Activated T-cell treated with anti-CD3 and anti-CD28 coated beads for 4 hours (primary cell): ENCODE results near the gene ANXA3.

ENCODE experiments used
- DNase-seq: peaks from one replicate; pipeline ENCODE4 v3.0.0-alpha.2; 2020

Gene ANXA3

DNA sequence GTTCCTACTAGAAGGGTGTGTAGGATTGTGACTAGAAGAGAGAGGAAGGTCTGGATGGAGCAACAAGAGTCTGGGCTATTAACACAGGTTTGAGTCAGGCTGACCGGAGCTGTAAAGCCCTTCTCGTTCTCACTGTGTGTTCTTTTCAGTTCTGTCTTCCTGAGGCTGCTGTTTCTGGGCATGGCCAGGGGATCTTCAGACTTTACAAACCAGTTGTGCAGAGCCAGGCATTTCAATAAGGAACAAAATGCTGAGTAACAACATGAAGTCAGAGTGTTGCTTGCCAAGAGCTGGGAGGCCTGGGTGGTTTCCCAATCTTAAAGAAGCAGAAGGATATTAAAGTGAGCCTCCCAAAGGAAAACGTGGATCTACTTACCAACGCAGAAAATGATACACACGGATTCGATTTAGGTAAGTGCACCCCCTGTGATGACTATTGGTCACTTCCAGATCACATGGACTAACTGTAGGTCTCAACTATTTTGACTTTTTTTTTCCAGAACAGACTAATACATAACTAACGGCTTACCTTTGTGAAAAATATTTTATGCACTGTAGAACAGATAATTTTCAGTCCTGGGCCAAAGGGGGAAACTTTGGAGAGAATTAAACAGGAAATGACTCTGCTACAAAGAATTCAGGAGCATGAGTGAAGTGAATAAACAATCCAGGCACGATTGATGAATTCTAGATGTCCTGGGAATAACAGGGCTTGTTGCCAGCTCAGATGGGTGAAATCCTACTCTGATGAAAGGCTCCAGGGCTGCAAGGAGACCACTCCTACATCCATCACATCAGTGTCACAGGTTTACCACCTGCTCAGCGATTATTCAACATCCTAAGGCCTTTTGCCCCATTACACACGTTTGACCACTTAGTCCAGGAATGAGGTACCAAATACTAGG lies 94.5 kb downstream of the ANXA3 start:
- DNase-seq: no peak

DNA sequence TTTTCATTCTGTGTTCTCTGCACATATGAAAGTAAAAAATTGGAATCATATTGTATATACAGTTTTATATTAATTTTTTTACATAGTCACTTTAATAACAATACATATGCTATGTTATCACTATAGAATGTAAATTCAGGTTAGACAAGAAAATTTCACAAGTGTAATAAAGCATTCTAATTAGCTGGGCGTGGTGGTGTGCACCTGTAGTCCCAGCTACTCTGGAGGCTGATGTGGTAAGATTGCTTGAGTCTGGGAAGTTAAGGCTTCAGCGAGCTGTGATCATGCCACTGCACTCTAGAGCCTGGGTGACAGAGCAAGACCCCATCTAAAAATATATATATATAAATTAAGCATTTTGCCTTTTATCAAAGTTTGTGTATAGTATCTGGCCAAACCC lies 95.7 kb downstream of the ANXA3 start:
- no peak for DNase-seq

DNA sequence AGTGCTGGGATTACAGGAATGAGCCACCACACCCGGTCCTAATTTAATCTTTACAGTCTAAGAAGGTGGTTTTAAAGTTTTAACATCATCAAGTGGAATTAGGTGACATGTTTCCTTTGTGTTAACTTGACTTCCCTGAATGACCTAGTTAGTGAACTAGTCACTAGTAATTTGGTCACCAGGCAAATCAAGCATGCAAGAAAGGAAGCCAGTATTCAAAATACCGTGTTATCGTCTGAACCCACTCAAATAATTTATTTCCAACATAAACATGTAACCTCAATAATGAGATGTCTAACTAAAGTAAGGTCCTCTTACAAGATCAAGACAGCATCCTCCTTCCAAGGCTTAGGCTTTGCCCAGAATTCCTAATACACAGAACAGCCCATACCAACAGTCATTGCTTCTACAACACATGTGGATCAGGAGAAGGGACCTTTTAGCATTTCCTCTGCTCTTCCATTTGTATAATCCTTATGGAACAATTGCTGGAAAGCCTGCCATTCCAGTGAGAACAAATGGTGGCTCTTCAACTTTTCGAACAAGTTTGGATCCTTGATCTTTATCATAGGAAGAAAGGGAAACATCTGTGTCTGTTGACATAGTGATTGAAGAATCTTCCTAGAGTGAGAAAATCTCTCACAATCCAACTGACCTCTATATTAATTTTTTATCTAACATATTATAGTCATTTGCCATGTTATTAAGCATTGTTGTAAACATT lies 97.2 kb downstream of the ANXA3 start:
- no peak for DNase-seq

DNA sequence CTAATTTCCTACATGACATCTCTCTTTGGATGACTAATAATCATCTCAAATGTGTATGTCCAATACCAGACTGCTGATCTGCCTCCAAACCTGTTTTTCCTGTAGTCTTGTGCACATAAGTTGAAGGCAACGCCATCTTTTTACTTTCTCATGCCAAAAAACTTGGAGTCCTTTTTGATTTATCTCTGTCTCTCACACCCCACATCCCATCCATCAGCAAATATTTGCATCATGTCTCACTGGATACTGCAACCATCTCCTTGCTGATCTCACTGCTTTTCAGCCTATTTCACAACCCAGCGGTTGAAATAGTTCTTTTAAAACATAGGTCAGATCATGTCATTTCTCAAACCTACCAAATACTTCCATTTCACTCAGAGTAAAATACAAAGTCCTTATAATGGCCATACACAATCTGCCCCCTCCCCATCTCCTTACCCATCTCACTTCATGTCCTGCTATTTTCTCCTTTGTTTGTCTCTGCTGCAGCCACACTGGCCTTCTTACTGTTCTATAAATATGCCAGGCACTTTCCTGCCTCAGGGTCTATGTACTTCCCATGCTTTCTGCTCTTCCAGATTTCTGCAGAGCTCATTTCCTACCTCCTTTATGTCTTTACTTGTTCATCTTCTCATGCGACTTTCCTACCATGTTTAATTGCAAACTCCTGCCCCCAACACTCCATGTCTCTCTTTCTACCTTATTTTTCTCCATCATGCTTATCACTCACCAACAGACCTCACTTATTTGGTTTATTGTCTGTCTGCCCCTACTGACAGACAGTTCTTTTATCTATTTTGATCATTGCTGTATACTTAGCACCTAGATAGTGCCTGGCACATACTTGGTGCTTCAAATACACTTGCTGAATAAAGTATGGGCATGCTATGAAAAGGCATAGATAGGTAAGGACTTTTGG lies 98.8 kb downstream of the ANXA3 start:
- no peak for DNase-seq

DNA sequence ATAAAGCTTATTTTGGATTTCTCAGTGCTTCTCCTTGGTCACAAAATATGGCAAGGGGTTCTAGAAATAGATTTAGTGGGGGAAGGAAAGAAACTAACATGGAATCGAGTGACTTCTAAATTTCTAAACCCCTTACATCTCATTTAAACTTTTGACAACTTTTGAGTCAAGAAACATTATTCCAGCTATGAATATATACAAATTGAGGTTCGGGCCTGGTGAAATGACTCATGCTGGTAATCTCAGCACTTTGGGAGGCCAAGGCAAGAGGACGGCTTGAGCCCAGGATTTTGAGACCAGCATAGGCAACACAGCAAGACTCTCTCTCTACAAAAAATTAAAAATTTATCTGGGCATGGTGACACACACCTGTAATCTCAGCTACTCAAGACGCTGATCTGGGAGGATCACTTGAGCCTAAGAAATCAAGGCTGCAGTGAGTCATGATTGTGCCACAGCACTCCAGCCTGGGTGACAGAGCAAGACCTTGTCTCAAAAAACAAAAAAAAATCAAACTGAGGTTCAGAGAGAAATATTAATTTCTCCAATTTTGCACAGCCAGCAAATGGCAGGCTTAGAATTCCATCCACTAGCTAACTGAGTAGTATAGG lies 99.8 kb downstream of the ANXA3 start:
- no peak for DNase-seq

DNA sequence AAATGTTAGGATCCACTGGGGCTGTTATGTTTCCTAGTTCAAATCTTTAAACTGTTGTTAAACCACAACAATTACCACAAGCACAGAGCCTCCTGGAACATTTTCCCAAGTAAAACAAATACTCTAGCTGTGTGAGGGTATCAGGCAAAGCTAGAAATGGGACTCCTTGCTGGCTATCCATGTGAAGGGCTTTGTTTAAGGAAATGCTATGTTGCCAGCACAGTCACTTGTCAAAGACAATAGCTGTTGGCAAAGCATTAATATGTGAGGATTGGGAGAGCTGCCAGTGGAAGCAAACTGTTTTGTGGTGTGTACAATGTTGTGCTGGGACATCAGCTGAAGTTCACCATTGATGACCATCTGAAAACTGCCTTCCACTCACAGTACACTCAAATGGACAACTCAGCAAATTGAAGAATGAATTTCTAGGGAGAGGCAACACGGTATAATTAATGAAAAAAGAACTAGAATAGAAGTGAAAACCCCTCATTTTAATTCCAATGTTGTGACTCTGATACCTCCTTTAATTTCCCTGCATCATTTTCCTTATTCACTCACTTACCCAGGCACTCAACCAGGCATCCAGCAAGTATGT lies 100.8 kb downstream of the ANXA3 start:
- DNase-seq: no peak

DNA sequence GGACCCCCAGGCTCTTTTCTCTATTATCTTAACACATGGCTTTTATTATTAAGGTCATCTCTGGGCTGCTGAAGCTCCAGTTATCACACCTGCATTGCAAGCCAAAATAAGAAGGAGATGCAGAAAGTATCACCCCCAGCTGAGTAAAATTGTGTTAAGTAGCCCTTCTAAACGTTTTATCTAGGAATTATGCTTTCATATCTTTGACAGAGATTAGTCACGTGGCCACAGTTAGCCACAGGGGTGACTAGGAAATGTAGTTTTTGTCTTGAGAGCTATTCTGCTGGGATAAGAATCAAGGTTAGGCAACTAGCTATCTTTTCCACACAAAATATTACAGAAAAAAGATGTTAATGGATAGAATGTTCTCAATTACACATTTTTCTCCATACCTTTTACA lies 102.1 kb downstream of the ANXA3 start:
- DNase-seq: no peak

DNA sequence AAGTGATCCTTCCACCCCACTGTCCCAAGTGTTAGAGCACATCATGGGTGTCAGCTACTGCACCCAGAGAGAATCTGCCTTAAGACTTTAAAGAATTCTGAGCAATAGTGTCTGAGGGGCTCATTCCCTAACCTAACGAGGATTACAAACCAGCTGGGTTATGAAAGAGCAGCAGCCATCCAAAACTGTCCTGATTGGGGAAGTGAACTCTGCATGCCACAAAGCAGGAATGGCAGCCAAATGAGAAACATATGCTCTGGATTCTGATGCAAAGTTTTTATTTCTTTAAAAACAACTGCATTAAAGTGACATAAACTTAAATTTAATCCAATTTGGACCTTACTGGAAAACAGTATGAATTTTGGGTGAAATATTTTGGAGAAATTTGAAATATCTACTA lies 103.2 kb downstream of the ANXA3 start:
- DNase-seq: no peak

DNA sequence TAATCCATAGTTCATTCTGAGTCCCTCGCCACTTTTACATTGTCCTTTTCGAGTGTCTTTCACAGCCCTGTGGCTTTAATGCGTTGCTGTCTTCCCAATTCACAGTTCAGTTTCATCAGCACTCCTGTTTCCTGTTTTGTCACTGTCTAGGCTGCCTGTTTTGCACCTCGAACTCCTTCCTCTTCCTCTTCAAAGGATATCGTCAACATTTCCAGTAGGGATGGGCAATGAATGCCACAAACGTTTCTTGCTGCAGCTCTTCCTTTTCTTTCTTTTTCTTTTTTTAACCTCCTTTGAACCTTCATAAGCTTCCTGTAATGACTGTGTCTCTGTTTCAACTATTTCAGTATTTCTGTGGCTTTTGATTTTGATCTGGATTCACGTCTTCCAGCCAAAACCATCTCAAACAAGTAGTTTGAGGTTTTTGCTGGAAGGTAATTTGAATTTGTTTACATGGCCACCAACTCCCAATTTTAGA lies 105.4 kb downstream of the ANXA3 start:
- no peak for DNase-seq

DNA sequence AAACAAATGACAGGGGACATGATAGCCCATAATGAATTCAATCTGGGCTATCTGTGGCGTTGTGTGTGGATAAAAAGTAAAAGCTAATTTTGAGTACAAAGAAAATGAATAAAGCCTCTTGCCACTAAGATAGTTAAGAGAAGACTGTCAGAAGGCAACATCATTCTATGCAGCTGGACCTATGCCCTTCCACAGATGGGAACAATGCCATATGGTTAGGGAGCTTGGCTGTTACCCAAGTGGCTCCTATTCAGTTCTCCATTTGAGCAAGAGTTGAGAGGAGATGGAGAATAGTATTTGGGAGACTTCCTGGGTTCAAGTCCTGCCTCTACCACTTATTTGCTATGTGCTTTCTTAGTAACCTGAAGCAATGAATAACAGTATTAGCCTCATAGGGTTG lies 107.7 kb downstream of the ANXA3 start:
- no peak for DNase-seq

DNA sequence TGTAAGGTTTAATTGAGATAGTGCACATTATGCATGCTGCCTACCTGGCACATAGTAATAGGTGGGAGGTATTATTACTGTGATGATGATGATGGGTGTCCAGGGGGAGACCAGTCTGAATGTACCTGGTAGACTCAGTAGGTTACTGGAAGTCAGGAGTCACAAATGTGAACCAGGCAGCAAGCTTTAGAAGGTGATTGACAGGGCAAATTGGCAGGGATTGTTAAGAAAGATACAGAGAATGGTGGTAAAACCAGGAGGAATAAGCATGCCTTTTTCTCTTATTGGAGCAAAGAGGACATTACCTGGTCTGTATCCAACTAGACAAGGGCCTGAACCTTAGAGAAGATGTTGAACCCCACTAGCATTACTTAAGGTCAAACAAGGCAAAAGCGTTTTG lies 108.1 kb downstream of the ANXA3 start:
- no peak for DNase-seq
